NCI-H446 (cell line): ENCODE results near the gene NBPF3.

Source experiments
- DNase-seq, 2 experiments: peaks; one replicate each; lab custom pipeline; 2025; lab: John Stamatoyannopoulos, UW

Gene NBPF3

DNA sequence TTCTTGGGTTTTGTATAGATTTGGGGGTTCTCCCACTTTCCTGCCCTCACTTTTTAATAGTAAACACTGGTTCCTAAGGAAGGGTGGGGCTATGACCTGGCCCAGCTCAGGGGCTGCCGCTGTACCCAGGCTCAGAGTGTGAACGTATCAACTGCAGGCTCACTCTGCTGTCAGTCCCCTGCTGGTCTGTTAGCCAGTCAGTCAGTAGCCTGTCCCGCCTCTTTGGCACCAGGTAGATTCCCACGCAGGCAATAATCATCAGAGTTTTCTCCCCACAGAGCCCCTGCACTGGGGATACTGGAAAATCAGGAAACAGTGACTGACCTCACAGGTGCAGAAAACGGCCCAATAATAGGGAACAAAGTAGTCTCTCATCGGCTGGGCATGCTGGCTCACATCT, 54.3 kb downstream of the NBPF3 start:
- DNase-seq = no peak

DNA sequence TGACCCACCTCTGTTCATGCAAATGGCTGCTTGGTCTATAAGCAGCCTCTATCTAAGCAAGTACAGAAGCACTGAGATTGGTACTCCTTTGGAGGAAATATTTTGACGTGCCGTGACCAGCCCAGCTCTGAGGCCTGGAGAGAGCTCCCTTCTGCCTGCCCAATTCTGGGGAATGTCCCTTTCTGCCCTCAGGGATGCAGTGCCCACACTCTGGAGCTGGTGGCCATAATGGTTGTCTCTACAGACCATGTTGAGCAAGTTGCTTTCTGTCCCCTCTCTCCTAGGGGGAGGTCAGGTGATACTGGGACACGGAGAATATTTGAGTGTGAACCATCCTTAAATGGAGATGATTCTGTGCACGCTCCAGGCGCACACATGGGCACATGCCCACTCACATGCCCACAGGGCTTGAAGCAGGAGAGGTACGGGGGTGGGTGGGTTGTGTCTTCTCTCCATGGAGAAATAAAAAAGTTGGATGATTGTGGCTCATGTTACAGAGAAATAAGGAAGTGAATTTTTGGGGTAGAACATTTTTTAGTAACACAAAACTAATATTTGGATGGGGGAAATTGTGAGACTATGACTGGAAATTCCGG, 55.4 kb downstream of the NBPF3 start:
- DNase-seq = no peak

DNA sequence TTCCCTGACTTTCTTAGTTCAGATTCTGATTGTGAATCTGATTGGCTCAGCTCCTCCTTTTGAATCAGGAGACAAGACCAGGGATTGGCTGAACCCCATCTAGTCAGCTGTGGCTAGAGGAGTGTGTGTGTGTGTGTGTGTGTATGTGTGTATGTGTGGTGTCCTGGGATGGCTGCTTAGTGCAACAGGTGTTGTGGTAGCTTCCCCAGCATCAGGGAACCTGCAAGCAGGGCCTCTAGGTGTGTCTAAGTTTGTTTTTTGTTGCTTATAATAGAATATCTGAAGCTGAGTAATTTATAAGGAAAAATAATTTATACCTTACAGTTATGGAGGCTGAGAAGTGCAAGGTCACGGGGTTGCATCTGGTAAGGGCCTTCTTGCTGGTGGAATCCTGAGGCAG, 56.1 kb downstream of the NBPF3 start:
- no peak for DNase-seq

DNA sequence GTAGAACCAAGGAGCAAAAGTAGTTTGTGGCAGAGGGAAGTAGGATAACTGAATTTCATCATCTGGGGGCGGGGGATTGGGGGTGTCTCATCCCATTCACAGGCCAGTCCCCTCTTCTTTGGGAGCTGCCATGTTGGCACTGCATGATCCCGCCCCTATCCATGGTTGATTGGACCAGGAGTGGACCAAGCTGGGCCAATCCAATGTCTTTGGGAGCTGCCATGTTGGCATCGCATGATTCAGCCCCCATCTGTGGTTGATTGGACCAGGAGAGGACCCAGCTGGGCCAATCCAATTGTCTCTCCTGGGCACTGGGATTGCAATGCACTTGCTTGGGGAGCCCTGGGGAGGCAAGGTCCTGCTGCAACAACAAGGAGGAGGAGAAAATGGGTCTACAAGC, 56.9 kb downstream of the NBPF3 start:
- DNase-seq = no peak

DNA sequence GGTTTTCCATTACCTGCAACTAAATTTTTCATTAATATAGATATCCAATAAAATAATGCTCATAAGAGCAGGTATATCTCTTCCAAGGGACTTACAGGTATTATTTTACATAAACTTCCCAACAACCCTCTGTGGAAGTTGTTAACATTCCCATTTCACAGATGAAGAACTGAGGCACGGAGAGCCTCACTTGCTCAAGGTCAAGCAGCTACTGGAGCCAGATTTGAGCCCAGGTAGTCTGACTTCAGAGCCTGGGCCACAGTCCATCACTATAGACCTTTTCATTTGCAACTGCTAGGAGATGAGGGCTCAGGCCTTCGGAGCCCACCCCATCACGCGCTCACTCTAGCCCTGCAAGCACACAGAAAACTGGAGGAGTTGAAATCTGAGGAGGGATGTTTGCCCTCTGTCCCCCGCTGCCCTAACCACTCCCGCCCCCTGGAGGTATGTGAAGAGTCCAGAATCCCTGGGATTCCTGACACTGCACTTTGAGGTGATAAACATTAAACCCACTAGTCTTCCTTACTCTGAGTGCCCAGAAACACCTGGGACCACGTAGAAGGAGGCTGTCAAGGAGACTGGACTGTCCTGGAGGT, 57.6 kb downstream of the NBPF3 start:
- DNase-seq = no peak

DNA sequence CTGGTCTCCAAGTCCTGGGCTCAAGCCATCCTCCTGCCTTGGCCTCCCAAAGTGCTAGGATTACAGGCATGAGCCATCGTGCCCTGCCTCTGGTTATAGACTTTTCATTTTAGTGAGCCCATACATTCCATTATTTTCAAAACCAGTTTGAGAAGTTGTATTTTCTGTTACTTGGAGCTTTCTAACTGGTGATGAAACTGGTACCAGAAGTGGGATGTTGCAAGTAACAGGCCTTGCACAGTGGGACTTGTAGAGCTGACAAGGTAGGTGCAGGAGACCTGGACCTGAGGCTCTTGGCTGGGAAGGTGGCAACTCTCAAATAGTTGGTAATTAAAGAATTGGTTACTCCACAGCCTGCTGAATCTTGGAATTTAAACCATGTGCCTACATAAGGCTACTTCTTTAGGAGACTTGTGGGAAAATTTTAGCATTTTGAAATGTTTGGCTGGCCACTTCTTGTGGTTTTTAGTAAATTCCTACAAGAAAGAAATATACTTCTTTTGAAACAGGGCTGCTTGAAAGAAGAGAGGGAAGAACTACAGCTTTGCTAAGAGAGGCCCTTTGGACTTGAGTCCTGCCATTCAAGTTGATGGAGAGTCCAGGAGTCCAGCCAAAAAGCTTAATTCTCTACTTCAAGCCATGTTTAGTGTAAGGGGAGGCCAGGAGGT, 59.5 kb downstream of the NBPF3 start:
- DNase-seq = no peak

DNA sequence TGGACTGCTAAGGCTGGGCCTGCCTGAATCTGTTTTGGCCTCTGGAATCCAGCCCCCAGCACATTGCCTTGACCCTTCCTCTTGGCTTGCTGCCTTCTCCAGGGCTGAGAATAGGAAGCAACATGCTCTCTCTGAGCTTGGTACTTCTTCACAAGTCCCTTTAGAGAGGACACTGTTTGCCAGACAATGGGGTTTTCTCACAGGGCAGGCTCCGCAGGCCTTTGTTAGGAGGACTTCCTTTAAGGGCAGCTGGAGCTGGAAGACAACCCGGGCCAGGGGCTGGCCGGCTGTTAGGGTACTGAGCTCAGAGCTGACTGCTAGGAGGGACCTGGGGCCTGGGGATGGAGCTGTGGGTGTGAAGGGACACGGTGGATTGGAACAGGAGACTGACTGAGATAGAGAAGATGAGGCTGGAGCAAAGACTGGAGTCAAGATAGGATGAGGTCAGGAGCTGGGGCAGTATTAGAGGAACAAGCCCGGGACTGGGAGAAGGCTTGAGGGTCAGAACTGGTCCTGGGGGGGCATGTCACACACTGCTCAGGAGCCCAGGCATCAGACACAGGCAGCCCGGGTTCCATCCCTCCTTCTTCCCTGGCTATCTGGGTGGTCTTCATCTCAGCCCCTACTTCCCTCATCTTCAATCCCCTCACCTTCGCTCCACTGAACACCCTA, 63.9 kb downstream of the NBPF3 start:
- DNase-seq = no peak

DNA sequence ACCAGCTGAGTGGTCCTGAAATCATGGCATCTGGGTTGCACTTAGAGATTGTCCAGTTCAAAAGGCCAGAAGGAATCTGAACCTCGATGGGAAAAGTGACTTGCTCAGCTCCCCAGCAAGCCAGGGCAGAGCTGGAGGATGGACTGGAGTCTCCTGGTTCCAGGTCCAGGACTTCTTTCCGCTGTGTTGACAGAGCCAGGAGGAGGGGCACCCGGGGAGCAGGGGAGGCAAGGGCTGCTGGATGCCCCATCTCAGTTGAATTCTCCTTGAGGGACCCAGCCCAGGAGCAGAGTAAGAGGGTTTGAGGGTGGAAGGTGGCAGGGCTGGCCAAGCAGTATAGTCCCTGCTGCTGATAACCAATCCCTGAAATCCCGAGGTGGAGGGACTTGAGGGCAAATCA, 66.9 kb downstream of the NBPF3 start:
- DNase-seq = no peak

DNA sequence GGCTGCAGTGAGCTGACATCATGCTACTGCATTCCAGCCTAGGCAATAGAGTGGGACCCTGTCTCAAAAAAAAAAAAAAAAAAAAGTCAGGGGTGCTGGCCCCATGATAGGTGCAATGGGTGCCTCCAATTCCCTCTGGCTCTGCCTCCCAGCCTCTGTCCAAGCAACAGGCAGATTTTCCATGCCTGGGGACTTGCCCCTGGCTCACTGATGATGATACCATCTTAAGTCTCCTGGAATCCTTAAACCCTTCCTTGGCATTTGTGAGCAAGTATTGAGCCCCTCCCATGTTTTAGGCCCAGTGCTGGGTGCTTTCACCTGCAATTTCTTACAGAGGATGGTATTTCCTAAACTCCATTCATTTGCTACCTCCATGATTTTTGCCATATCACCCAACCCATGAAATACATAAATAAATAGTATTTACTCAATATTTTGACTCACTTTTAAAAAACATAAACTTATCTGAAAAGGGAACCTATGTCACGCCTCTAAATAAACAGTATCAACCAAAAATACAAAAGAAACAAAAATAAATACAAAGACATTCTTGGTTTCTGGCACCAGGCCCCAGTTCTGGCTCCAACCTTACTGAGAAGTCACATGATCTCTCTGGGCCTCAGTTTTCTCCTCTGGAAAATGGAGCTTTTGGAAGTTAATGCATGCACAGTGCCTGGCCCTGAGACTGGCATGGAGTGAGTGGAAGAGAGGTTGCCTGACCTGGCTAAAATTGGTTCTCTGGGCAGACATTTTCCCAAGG, 67.8 kb downstream of the NBPF3 start:
- no peak for DNase-seq

DNA sequence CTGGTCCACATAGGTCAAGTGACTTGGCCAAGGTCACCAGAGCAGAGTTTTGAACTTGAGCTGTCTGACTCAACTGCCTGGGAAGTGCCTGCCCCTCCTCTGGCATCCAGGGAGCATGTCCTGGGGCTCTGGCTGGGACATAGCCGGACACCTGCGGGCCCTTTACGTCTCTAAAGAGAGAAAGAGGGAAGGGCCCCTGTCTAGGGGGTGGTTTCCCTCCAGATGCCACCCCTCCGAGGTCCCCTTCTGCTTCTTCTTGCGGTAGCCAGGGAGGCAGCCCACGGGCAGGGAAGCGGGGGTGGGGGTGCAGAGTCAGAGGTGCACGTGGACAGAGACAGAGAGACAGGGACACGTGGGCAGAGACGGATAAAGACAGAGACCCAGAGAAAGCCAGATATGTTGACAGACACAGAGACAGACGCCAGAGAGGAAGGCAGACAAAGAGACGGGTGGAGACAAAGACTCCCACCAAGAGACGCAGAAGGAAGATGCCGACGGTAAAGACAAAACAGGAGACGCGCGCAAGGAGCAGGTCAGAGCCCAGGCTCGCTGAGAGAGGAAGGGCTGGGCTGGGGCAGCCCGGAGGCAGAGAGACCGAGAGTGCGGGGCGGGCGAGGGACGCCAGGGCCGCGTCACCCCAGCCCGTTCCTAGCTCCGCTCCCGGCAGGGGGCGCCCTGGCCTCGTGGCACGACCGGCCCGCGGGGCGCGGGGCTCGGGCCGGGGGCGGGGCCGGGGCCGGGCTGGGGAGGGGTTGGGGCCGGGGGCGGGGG, 68.8 kb downstream of the NBPF3 start:
- DNase-seq = peak in 1 of 2 experiments; percentile 51

DNA sequence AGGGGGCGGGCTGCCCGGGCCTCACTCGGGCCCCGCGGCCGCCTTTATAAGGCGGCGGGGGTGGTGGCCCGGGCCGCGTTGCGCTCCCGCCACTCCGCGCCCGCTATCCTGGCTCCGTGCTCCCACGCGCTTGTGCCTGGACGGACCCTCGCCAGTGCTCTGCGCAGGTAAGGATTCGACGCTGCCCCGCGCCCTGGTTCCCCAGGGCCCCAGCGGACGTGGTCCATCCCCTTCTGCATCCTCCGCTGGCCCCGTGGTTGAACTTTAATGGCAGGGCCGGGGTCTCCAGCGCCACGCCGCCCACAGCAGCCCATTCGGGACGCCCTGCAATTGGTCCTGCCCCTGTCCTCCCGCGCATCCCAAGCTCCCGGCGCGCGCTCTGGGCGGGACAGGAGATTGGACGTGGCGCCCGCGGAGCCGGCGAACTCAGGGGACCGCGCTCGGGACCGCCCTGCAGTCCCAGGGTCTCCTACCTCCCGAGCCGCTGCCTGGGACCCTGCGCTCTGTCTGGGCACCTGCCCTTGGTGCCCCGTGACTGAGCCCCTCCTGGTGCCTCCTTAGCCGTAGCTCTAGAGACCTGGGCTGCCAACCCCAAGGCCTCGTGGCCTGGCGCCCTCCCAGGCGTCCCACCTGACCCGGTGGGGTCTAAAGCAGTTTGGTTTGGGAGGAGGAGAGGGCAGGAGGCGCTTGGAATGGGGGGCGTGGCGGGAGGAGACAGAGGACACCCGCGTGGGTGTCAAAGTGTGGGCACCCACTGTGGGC, 69.6 kb downstream of the NBPF3 start, which contains the start of gene ALPL:
Gene ALPL (plus strand): TSS at position 73 of the 762 bp plus-strand sequence. CDS start 44,659 bp downstream, outside the sequence.
- DNase-seq = no peak

DNA sequence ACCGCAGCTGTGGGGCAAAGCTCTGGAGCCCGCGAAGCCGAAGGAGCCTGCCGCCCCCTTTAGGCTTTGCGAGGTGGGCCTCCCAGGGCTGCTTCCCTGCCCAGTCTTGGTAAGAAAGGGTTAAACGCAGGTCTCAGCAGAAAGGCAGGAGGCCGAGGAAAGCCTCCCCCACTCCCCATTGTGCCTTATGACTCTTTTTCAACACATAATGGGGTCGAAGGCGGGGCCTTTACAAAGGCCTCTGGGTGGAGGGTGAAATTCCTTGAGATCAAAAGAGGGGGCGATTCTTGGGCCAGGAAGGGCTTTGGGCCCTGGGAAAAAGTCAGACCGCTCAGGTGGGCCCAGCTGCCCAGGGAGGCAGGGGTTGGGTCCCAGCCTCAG, 70.2 kb downstream of the NBPF3 start:
- DNase-seq = no peak

DNA sequence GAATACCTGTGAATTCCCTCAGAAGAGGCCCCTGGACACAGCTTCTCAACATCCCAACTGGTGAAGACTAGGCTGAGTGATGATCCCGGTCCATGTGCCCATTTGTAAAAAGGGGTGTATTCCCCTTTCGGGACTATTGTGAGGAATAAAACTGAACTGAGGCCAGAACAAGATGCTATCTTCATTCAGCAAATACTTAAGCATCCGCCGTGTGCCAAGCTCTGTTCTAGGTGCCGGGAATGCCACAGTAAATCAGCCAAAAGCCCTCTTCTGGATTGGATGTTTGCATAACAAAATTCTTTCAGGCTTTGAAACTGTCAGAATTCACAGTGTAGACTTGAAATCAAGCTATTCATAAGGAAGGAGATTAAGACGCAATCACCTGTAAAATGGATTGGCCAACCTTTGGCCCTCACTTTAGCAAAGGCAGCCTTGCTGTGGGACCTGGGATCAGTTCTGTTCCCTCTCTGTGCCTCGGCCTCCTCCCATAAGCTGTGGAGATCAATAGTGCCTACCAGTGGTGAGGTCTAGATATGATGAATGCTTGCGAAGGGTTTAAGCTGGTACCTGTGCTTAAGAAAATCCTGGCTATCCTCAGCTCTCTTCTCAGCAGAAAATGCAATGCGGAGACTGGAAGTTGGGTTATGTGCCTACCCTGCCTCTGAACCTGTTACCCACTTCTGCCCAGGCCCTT, 71.1 kb downstream of the NBPF3 start:
- DNase-seq = no peak

DNA sequence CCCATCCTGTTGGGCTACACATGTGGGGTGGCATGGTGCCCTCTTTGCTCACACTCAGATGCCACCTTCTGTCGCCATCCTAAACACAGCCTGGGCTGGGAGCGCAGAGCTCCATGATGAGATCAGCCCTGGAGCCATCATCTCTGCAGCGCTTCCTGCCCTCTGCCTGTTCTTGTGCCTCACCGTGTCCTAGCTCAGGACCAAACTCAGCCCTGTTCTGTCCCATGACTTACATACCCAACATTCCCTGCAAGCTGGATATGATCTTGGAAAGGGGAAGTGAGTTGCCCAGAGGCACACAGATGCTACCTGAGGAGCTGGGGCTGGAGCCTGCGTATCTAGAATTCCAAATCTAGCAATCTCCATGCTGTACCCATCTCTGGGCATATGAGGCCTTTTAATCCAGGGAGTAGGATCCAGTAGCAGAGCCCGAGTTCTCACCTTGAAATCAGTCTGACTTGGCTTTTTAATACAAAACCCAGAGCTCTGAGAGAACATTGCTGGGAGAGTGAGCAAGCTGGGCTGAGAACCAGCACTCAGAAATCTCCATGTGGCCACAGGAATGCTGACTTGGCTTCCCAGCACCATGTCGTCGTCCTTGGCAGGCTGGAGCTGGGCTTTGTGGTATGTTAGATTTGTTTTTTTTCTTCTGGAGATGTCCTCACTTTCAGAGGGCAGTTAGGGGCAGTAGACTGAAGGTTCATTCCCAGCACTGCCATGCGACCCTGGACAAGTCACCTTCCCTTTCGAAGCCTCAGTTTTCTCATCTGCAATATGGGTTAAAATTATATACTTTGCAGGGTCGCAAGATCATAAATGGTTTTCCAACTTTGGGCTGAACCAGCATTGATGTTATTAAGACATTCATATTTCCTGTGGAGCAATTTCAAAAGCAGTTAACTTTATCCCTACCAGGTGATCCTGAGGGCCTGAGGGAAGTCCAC, 71.9 kb downstream of the NBPF3 start:
- DNase-seq = peak in 1 of 2 experiments; percentile 9

DNA sequence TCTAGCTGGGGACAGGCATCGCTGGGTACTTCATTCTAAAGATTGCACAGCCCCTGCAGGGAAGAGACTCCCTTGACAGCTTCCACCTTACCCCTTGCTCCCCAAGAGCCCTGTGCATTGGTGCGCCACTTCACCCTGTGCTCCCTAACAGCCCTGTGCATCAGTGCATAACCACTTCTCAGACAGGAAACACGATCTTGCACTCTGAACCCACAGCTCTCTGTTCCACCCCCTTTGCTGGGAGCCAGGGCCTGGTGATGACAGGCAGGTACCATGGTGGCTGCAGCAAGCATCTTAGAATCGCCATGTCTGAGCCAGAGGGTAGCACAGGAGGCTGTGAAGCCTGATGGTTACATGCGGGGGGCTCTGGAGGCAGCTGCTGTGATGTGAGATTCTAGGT, 74.3 kb downstream of the NBPF3 start:
- no peak for DNase-seq

DNA sequence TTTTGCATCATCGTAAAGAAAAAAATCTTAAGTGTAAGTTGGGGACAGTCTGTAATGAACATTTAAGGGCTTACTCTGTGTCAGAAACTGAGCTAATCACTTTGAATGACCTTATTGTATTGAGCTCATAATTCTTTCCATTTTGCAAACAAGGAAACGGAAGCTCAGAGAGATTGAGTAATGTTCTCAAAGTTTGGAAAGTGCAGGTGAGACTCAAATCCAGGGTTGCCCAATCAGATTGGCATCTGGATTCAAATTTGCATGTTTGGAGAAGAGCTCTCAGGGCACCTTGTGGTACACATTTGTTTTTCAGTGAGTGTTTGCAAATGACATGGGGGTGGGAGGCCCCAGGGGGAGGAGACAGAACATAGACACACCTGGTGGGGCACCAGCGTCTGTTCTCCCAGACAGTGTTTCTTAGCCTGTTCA, 77.2 kb downstream of the NBPF3 start:
- DNase-seq = no peak

DNA sequence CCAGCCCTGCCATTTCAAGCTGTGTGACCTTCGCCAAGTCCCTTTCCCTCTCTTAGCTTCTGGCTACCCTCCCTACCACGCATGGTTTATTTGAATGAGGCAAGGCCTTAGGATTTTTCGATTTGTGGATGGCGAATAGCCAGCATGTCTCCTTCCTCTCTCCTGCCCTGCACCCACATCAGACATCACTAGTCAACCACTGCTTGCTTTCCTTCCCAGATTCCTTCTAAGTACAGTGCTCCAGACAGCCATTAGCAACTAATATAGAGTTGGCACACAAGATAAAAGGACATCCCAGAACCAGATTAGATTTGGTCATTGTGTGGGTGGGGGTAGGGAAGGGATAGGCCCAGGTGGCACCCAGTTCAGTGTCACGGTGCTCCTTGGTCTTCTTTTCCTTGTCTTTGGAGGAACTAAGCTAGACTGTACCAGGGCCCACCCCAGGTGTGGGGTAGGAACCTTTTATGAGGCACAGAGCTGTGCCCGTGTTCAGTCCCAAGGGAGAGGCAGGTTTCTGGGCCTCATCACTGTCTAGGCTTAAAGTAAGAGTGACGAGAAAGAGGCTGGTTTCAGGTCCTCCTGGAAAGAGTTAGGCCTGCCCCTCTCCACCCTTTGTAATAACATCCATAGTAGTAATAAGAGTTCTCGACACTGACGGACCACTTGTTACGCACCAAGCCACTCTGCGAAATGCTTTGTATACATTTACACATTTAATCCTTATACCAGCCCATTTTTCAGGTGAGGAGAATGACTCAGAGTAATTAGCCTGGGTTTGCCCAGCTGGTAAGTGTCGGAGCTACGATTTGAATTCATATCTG, 77.9 kb downstream of the NBPF3 start:
- DNase-seq = no peak
